ENCODE results near the gene ADAMTS6. TPM values are rescaled to one million over a fixed set of nuclear protein-coding genes. Genes with fewer than 3 reads are reported as not detected.

The ADAMTS6 gene
- total RNA-seq, 1 donor from 2014 or later: 21.5 TPM

GRCh38 chr5:65426656-65427055, 55.1 kb downstream of the ADAMTS6 start:
- H3K4me1 Mint-ChIP-seq (ENCODE audit: low read depth): no peaks in the 10 kb centered on the region
- peaks cover 17% of the 10 kb centered on the region for H3K36me3 Mint-ChIP-seq (ENCODE audit: low read depth)
- DNase-seq (ENCODE audit: low spot score): no peak
- H3K4me3 Mint-ChIP-seq (ENCODE audit: unreplicated experiment): no peak overlapping the region
- no peak for TF ChIP-seq CTCF (IDR thresholded peaks at IDR 0.05)
- H3K27ac Mint-ChIP-seq (ENCODE audit: unreplicated experiment): no peak overlapping the region
- no peaks in the 10 kb centered on the region for H3K27me3 Mint-ChIP-seq (ENCODE audit: low read depth)
- peaks cover 8% of the 10 kb centered on the region for H3K9me3 Mint-ChIP-seq (ENCODE audit: low read depth)

GRCh38 chr5:65423623-65424022, 58.1 kb downstream of the ADAMTS6 start:
- DNase-seq (ENCODE audit: low spot score): no peak
- no peak overlapping the region for H3K4me3 Mint-ChIP-seq (ENCODE audit: unreplicated experiment)
- H3K36me3 Mint-ChIP-seq (ENCODE audit: low read depth): peaks cover 34% of the 10 kb centered on the region
- no peaks in the 10 kb centered on the region for H3K4me1 Mint-ChIP-seq (ENCODE audit: low read depth)
- H3K9me3 Mint-ChIP-seq (ENCODE audit: low read depth): peaks cover 29% of the 10 kb centered on the region
- no peaks in the 10 kb centered on the region for H3K27me3 Mint-ChIP-seq (ENCODE audit: low read depth)
- H3K27ac Mint-ChIP-seq (ENCODE audit: unreplicated experiment): no peak overlapping the region
- TF ChIP-seq CTCF (IDR thresholded peaks at IDR 0.05): no peak

- no peaks in the 10 kb centered on the region for H3K27me3 Mint-ChIP-seq (ENCODE audit: low read depth)
- no peak for DNase-seq (ENCODE audit: low spot score)
- no peaks in the 10 kb centered on the region for H3K4me1 Mint-ChIP-seq (ENCODE audit: low read depth)
- no peak overlapping the region for H3K4me3 Mint-ChIP-seq (ENCODE audit: unreplicated experiment)
- no peak for TF ChIP-seq CTCF (IDR thresholded peaks at IDR 0.05)
- peaks cover 37% of the 10 kb centered on the region for H3K36me3 Mint-ChIP-seq (ENCODE audit: low read depth)
- H3K27ac Mint-ChIP-seq (ENCODE audit: unreplicated experiment): no peak overlapping the region
- peaks cover 40% of the 10 kb centered on the region for H3K9me3 Mint-ChIP-seq (ENCODE audit: low read depth)
Measured at GRCh38 chr5:65418661-65419060, 63.1 kb downstream of the ADAMTS6 start.

GRCh38 chr5:65413822-65414221, 67.9 kb downstream of the ADAMTS6 start:
- Mint-ChIP-seq H3K27ac (ENCODE audit: unreplicated experiment) (no peak overlapping the region), H3K9me3 (ENCODE audit: low read depth) (peaks cover 17% of the 10 kb centered on the region), H3K27me3 (ENCODE audit: low read depth) (no peaks in the 10 kb centered on the region), H3K4me1 (ENCODE audit: low read depth) (peaks cover 4% of the 10 kb centered on the region), H3K36me3 (ENCODE audit: low read depth) (peaks cover 15% of the 10 kb centered on the region), H3K4me3 (ENCODE audit: unreplicated experiment) (no peak overlapping the region)
- no peak for DNase-seq (ENCODE audit: low spot score)
- TF ChIP-seq CTCF (IDR thresholded peaks at IDR 0.05): no peak

- H3K4me1 Mint-ChIP-seq (ENCODE audit: low read depth): peaks cover 4% of the 10 kb centered on the region
- TF ChIP-seq CTCF (IDR thresholded peaks at IDR 0.05): no peak
- H3K27me3 Mint-ChIP-seq (ENCODE audit: low read depth): no peaks in the 10 kb centered on the region
- H3K9me3 Mint-ChIP-seq (ENCODE audit: low read depth): peaks cover 15% of the 10 kb centered on the region
- no peak overlapping the region for H3K4me3 Mint-ChIP-seq (ENCODE audit: unreplicated experiment)
- H3K27ac Mint-ChIP-seq (ENCODE audit: unreplicated experiment): no peak overlapping the region
- no peak for DNase-seq (ENCODE audit: low spot score)
- H3K36me3 Mint-ChIP-seq (ENCODE audit: low read depth): peaks cover 13% of the 10 kb centered on the region
Measured at GRCh38 chr5:65412842-65413241, 68.9 kb downstream of the ADAMTS6 start.
